HG03571 (cell line): Measurements from ENCODE around the gene HMCN1.
"Not testable (repeated sequence)": the region's sequence is repeated elsewhere in the genome, so short reads cannot be mapped to it uniquely, and the experiment has no call there.

Experiments used
- ATAC-seq: cut with Tn5 transposase; IDR thresholded peaks from one replicate; pipeline ENCODE4 v1.9.1; 2021; ENCODE audit not compliant: unreplicated experiment

Gene HMCN1

DNA sequence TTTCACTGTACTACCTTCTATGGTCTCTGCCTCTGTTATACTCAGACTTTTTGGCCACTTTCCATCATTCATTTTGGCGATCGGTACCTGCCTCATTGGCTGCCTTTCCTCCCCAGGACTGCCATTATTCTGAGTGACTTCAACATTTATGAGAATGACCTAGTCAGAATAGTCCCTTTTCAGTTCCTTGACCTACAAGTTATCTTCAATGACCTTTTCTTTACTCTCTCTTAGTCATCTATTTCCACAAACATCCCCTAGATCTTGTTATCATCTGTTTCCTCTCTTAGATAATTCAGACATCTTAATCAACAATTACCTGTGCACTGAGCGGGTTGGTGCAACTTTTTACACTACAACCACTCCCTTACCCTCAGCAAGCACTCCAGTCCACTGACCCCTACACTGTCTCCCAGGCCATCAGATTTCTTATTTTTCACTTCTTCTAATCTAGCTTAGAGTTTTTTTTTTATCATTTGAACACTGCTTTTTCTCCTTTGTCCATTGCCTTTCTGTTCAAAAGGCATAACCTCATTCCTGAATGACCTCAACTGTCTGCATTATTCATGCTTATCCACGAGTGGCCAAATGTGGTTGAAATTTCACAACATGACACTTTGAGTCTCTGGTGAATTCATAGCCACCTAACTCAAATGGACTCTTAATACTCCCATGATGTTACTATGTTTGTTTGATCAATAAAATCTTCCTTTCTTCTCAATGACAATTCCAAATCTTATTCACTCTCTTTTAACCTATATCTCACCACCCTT lies 112.7 kb downstream of the HMCN1 start:
- ATAC-seq = no peak

DNA sequence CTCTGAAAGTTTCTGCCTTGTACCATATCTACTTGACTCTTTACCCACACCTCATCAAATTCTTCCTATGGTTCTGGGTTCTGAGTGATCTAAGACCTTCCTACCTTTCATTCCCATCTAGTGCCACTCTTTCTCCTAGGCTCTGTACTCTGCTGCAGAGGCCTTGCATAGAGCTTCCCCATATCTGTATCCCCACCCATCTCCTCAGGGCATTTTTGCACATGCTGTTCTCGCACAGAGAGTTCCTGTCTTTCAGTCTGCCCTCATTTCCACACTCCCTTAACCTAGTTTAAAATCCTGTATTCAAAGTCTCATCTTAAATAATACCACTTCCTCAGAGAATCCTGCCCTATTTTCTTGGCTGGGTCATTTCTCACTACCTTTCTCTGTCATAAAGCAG lies 114.8 kb downstream of the HMCN1 start:
- ATAC-seq = no peak

GRCh38 chr1:185850366-185850765 lies 116.2 kb downstream of the HMCN1 start:
- no peak for ATAC-seq

- no peak for ATAC-seq
Measured at GRCh38 chr1:185853739-185854138, 119.5 kb downstream of the HMCN1 start.

GRCh38 chr1:185856482-185856881 lies 122.3 kb downstream of the HMCN1 start:
- no peak for ATAC-seq

DNA sequence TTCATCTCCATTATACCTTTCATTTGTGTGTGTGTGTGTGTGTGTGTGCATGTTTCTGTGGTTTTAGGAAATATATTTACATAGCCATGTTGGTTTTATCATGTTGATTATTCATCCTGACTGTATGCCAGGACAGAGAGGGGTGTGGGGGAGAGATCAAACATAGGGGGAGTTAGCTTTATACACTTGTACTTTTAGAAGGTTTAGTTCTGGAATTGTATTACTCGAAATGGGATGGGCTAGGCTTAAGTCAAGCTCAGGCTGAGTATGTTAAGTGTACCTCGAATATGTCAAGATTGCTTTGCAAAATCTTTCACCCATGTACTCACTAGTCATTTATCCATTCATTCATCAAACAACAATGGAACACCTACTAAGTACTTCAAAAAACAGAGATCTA lies 123.3 kb downstream of the HMCN1 start:
- no peak for ATAC-seq

DNA sequence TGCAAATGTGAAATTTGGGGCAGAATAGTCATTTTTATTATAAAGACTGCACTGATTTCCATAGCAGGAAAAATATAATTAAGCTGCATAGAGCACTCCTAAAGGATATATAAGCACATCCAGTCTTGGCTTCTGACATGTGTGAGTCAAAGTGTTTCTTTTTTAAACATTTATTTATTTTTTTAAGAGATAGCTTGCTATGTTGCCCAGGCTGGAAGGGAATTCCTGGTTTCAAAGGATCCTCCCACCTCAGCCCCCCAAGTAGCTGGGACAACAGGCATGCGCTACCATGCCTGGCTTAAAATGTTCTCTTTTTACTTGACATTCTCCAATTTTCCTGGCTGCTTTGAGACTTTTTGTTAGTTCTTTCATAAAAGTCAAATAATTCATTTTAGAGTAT lies 126.1 kb downstream of the HMCN1 start:
- no peak for ATAC-seq

- no peak for ATAC-seq
Measured at GRCh38 chr1:185860859-185861258, 126.7 kb downstream of the HMCN1 start.

DNA sequence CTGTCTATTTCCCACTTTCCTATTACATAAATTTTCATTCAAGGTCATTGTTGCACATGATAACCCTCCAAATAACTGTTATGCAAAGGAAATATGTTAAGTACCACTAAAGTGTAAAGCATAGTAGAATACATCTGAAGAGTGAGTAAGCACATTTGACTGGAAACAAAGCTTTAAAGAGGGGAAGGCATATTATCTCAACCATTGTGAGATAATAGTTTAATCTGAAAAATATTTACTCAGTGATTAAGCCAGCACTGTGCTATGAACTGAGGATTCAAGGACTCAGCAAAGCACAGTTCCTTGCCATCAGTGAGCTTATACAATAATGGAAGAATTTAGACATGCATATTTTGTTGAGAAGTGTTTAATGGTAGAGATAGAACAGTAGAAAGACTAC lies 127.4 kb downstream of the HMCN1 start:
- no peak for ATAC-seq

- no peak for ATAC-seq
Measured at GRCh38 chr1:185862235-185862634, 128.0 kb downstream of the HMCN1 start.

- ATAC-seq = no peak
Measured at GRCh38 chr1:185864331-185864730, 130.1 kb downstream of the HMCN1 start.

- ATAC-seq = no peak
Measured at GRCh38 chr1:185864889-185865517, 130.8 kb downstream of the HMCN1 start.

DNA sequence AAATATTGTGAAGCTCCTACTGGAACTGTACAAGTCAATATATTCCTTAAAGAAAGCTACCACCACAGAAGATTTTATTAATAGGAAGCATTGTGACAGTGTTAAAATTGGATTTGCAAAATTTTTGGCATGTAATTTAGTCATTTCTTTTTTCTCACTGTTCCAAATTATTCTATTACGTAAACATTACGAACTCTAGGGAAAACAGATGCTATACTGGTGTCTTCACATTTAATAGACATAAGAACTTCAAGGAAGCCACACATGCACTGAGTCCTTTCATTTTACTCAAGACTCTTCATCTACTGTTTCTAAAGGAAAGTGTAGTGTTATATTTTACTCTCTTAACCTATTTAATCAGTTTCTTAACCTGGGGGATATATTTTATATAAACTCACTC lies 135.4 kb downstream of the HMCN1 start:
- ATAC-seq = no peak

GRCh38 chr1:185871627-185872150 lies 137.5 kb downstream of the HMCN1 start:
- ATAC-seq = no peak

GRCh38 chr1:185874246-185874645 lies 140.1 kb downstream of the HMCN1 start:
- no peak for ATAC-seq

GRCh38 chr1:185880330-185880729 lies 146.1 kb downstream of the HMCN1 start:
- no peak for ATAC-seq

- no peak for ATAC-seq
Measured at GRCh38 chr1:185880779-185881333, 146.7 kb downstream of the HMCN1 start.

DNA sequence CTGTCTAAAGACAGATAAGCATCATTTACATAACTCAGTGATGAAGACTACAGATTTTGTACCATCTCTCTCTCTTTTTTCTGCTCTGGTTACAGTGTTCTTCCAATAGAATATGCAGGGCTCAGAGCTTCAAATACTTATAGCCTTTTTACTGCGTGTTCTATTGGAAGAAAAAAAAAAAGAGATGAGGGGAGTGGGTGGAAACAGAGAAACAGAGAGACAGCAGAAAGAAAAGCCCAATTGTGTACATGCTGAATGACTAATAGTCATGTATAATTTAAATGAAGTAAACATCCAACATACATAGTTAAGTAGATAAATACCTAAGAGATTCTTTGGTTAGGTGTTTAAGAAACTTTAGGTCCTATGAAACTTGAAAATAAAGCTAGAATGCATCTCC lies 151.9 kb downstream of the HMCN1 start:
- ATAC-seq = no peak

DNA sequence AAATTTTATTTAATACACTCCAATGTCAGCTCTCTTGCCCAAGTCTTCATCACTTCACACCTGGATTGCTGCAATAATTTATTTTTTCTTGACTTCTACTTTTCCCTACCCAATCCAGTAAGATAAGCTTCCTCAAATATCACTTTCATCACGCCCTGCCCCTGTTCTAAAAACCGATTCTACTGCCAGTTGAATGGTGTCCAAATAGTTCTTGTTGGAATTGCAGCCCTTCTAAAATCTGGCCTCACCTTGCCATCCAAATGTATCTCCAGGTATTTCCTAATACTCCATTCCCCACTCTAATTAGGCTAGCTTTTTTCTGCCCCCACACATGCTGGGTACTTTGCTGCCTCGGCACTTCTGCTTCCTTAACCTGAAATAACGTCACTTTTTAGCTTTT lies 152.5 kb downstream of the HMCN1 start:
- no peak for ATAC-seq

DNA sequence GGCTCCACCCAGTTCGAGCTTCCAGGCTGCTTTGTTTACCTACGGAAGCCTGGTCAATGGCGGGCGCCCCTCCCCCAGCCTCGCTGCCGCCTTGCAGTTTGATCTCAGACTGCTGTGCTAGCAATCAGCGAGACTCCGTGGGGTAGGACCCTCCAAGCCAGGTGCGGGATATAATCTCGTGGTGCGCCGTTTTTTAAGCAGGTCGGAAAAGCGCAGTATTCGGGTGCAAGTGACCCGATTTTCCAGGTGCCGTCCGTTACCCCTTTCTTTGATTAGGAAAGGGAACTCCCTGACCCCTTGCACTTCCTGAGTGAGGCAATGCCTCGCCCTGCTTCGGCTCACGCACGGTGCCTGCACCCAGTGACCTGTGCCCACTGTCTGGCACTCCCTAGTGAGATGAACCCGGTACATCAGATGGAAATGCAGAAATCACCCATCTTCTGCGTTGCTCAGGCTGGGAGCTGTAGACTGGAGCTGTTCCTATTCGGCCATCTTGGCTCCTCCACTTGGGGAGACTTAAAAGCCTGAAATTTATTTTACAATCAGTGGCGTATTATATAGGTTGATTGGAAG lies 158.7 kb downstream of the HMCN1 start:
- ATAC-seq = not testable (repeated sequence)

DNA sequence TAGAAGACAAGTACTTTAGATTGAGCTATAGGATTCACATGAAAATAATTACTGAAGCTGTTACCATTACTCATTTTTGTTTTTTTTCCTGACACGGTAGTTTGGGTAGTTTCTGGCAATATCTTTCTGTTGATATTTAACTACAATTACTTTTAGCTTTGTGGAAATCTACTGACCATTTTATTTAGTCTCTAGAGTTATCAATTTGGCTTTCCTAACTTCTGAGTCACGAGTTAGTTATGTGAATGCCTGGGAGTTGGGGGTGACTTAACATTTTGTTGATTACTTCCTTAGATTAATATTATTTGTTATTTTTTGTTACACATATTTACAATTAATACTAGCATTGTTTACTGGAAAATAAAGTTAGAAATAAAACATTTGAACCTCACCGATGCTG lies 160.6 kb downstream of the HMCN1 start:
- ATAC-seq = no peak
